HEK293 (cell line): ENCODE measurements around the gene ZYG11B.

ENCODE experiments used
- CTCF ChIA-PET: fragments of 350-600 bp; formaldehyde crosslinking; extraction: SDS; loops from one replicate; lab custom pipeline; 2021; ENCODE audit warnings: antibody characterized with exemption; lab: Yijun Ruan, JAX
- POLR2A ChIA-PET: fragments of 300-600 bp; formaldehyde crosslinking; extraction: SDS; loops from one replicate; lab custom pipeline; 2020; ENCODE audit warnings: antibody characterized with exemption, inconsistent platforms; lab: Yijun Ruan, JAX
- H3K27ac ChIP-seq: fragments of 200-500 bp; sonication (Bioruptor generic); 2 replicates; pipeline ENCODE4 v1.5.1; 2014; ENCODE audit warnings: low read depth, low read length, control low read depth, inconsistent platforms; ENCODE audit errors: extremely low read depth
- H3K36me3 ChIP-seq, 2 experiments: fragments of 200-500 bp in 1 of 2; sonication (Bioruptor generic) in 1 of 2; 1 replicate in 1 of 2; 2 replicates in 1 of 2; pipeline ENCODE4 v1.5.1; 2014 to 2017; ENCODE audit warnings: inconsistent platforms in 2 of 2, low read length in 2 of 2; ENCODE audit not compliant: control insufficient read depth in 2 of 2, insufficient read depth in 1 of 2
- H3K4me1 ChIP-seq: fragments of 200-500 bp; sonication (Bioruptor generic); 2 replicates; pipeline ENCODE4 v1.5.1; 2014; ENCODE audit warnings: mild to moderate bottlenecking, low read length, inconsistent platforms; ENCODE audit not compliant: control insufficient read depth, insufficient read depth
- H3K4me3 ChIP-seq: 2 replicates; pipeline ENCODE4 v1.5.1; 2011; ENCODE audit warnings: low read depth, mild to moderate bottlenecking, control low read depth, low read length, moderate library complexity
- H3K9me3 ChIP-seq: fragments of 200-500 bp; sonication (Bioruptor generic); 2 replicates; pipeline ENCODE4 v1.5.1; 2014; ENCODE audit warnings: low read depth, low read length, inconsistent platforms; ENCODE audit not compliant: control insufficient read depth, insufficient read depth
- GLIS1 ChIP-seq: fragments of 450-650 bp; formaldehyde crosslinking; IDR thresholded peaks from 2 replicates; pipeline ENCODE4 v1.5.1; 2016; ENCODE audit warnings: missing biosample characterization, missing genetic modification characterization
- HOXD13 ChIP-seq: sonication (generic); formaldehyde crosslinking; IDR thresholded peaks from 2 replicates; pipeline ENCODE4 v1.8.0; 2022; ENCODE audit warnings: missing genetic modification reagents, borderline replicate concordance
- PRDM1 ChIP-seq: fragments of 450-650 bp; formaldehyde crosslinking; IDR thresholded peaks from 2 replicates; pipeline ENCODE4; 2016; ENCODE audit warnings: missing biosample characterization, missing genetic modification characterization
- PRDM10 ChIP-seq: fragments of 450-650 bp; formaldehyde crosslinking; IDR thresholded peaks from 2 replicates; pipeline ENCODE4 v1.5.1; 2016; ENCODE audit warnings: missing biosample characterization, missing genetic modification characterization
- SALL2 ChIP-seq: fragments of 450-650 bp; formaldehyde crosslinking; IDR thresholded peaks from 2 replicates; pipeline ENCODE4 v1.5.0; 2017; ENCODE audit warnings: missing biosample characterization, mild to moderate bottlenecking, missing genetic modification characterization, borderline replicate concordance
- SP2 ChIP-seq: fragments of 450-650 bp; formaldehyde crosslinking; IDR thresholded peaks from 2 replicates; pipeline ENCODE4 v1.5.1; 2016; ENCODE audit warnings: missing biosample characterization, missing genetic modification characterization
- YY2 ChIP-seq: fragments of 450-650 bp; formaldehyde crosslinking; IDR thresholded peaks from 2 replicates; pipeline ENCODE4 v1.5.1; 2016; ENCODE audit warnings: missing biosample characterization, missing genetic modification characterization
- ZIC2 ChIP-seq: fragments of 450-650 bp; formaldehyde crosslinking; IDR thresholded peaks from 2 replicates; pipeline ENCODE4 v1.5.1; 2016; ENCODE audit warnings: missing biosample characterization, missing genetic modification characterization
- ZNF10 ChIP-seq: fragments of 450-650 bp; formaldehyde crosslinking; IDR thresholded peaks from 2 replicates; pipeline ENCODE4 v1.5.1; 2017; ENCODE audit warnings: missing biosample characterization, missing genetic modification characterization
- ZNF138 ChIP-seq: fragments of 450-650 bp; formaldehyde crosslinking; IDR thresholded peaks from 2 replicates; pipeline ENCODE4 v1.5.1; 2016; ENCODE audit warnings: missing biosample characterization, missing genetic modification characterization, borderline replicate concordance
- ZNF184 ChIP-seq: fragments of 450-650 bp; IDR thresholded peaks from 2 replicates; pipeline ENCODE4 v1.5.1; 2018; ENCODE audit warnings: missing biosample characterization, mild to moderate bottlenecking, missing genetic modification characterization
- ZNF19 ChIP-seq: fragments of 450-650 bp; formaldehyde crosslinking; IDR thresholded peaks from 2 replicates; pipeline ENCODE4; 2016; ENCODE audit warnings: missing biosample characterization, missing genetic modification characterization, low read depth
- ZNF37A ChIP-seq: fragments of 450-650 bp; IDR thresholded peaks from 2 replicates; pipeline ENCODE4 v1.5.1; 2018; ENCODE audit warnings: missing biosample characterization, missing genetic modification characterization
- ZNF518A ChIP-seq: fragments of 450-650 bp; formaldehyde crosslinking; conservative IDR thresholded peaks from 2 replicates; pipeline ENCODE4 v1.5.1; 2016; ENCODE audit warnings: low read depth, missing biosample characterization, missing genetic modification characterization
- ZNF558 ChIP-seq: fragments of 450-650 bp; formaldehyde crosslinking; IDR thresholded peaks from 2 replicates; pipeline ENCODE4 v1.5.1; 2016; ENCODE audit warnings: missing biosample characterization, missing genetic modification characterization
- ZNF621 ChIP-seq: fragments of 450-650 bp; formaldehyde crosslinking; IDR thresholded peaks from 2 replicates; pipeline ENCODE4 v1.5.1; 2017; ENCODE audit warnings: missing biosample characterization, missing genetic modification characterization
- ZNF747 ChIP-seq: fragments of 450-650 bp; formaldehyde crosslinking; IDR thresholded peaks from 2 replicates; pipeline ENCODE4 v1.5.1; 2016; ENCODE audit warnings: missing biosample characterization, missing genetic modification characterization
- ZNF76 ChIP-seq: fragments of 450-650 bp; formaldehyde crosslinking; IDR thresholded peaks from 2 replicates; pipeline ENCODE4; 2016; ENCODE audit warnings: low read depth, missing biosample characterization, missing genetic modification characterization, borderline replicate concordance
- TF ChIP-seq, protein P1 (sequence below): fragments of 450-650 bp; formaldehyde crosslinking; IDR thresholded peaks from 2 replicates; pipeline ENCODE4 v1.5.1; 2017; ENCODE audit warnings: missing biosample characterization, missing genetic modification characterization
- TF ChIP-seq, protein P2 (sequence below): fragments of 450-650 bp; formaldehyde crosslinking; IDR thresholded peaks from 2 replicates; pipeline ENCODE4 v1.5.1; 2016; ENCODE audit warnings: missing biosample characterization, missing genetic modification characterization

Gene ZYG11B

GRCh38 chr1:52751589-52752483 is 25.6 kb downstream of the ZYG11B start (continued):
- TF ChIP-seq ZNF518A (tag by site-specific recombination), result no peak

- POLR2A ChIA-PET, result interaction anchor here (0.7 to 1.0 kb wide), 2 partner anchors 27 to 35 kb away, joined by 3 read pairs; no protein-coding TSS in a partner anchor
- peaks cover 11% of the 10 kb centered on the region for H3K4me1 ChIP-seq
Observed at GRCh38 chr1:52752484-52752826, 26.2 kb downstream of the ZYG11B start.

GRCh38 chr1:52753169-52753568 is 26.9 kb downstream of the ZYG11B start:
- Histone ChIP-seq H3K27ac (no peak overlapping the region), H3K36me3 (peaks cover 7 to 9% of the 10 kb centered on the region in 2 experiments; a peak in 2 of 3 replicates), H3K9me3 (no peaks in the 10 kb centered on the region), H3K4me1 (peaks cover 10% of the 10 kb centered on the region), H3K4me3 (no peak overlapping the region)
- POLR2A ChIA-PET, result interaction anchor here (0.7 to 1.0 kb wide), 2 partner anchors 27 to 36 kb away, joined by 3 read pairs; no protein-coding TSS in a partner anchor
- CTCF ChIA-PET, result interaction anchor here (0.6 kb wide), 2 partner anchors 48 to 52 kb away, joined by 3 to 5 read pairs; no protein-coding TSS in a partner anchor
- no peak for TF ChIP-seq ZNF76
- TF ChIP-seq HOXD13 (CRISPR knock-in tag), result no peak
- TF ChIP-seq, protein P1, sequence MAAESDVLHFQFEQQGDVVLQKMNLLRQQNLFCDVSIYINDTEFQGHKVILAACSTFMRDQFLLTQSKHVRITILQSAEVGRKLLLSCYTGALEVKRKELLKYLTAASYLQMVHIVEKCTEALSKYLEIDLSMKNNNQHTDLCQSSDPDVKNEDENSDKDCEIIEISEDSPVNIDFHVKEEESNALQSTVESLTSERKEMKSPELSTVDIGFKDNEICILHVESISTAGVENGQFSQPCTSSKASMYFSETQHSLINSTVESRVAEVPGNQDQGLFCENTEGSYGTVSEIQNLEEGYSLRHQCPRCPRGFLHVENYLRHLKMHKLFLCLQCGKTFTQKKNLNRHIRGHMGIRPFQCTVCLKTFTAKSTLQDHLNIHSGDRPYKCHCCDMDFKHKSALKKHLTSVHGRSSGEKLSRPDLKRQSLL (tag by site-specific recombination), result no peak
- no peak for TF ChIP-seq ZNF138 (tag by site-specific recombination)
- TF ChIP-seq ZNF10 (tag by site-specific recombination), result no peak
- no peak for TF ChIP-seq PRDM1 (tag by site-specific recombination)
- TF ChIP-seq ZNF621 (tag by site-specific recombination), result no peak
- TF ChIP-seq, protein P2, sequence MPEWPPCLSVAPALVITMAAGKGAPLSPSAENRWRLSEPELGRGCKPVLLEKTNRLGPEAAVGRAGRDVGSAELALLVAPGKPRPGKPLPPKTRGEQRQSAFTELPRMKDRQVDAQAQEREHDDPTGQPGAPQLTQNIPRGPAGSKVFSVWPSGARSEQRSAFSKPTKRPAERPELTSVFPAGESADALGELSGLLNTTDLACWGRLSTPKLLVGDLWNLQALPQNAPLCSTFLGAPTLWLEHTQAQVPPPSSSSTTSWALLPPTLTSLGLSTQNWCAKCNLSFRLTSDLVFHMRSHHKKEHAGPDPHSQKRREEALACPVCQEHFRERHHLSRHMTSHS (tag by site-specific recombination), result no peak
- no peak for TF ChIP-seq ZNF747 (tag by site-specific recombination)
- TF ChIP-seq SALL2 (tag by site-specific recombination), result no peak
- no peak for TF ChIP-seq ZNF19 (tag by site-specific recombination)

More at GRCh38 chr1:52752484-52752826, 26.2 kb downstream of the ZYG11B start:
- H3K9me3 ChIP-seq, result no peaks in the 10 kb centered on the region
- no peak overlapping the region for H3K4me3 ChIP-seq
- H3K36me3 ChIP-seq, result peaks cover 5% of the 10 kb centered on the region in 2 experiments; a peak in 2 of 3 replicates
- CTCF ChIA-PET, result interaction anchor here (0.6 kb wide), 1 partner anchor 51 kb away, joined by 3 read pairs; no protein-coding TSS in a partner anchor
- H3K27ac ChIP-seq, result no peak overlapping the region
- TF ChIP-seq ZNF37A (tag by site-specific recombination) (no peak), GLIS1 (tag by site-specific recombination) (0 out of 2 replicates have a peak, but pooled peaks have one; percentile 26), YY2 (tag by site-specific recombination) (no peak), ZIC2 (tag by site-specific recombination) (peak; percentile 53; the same call in 1 of the 2 replicates), SP2 (tag by site-specific recombination) (peak; percentile 15; the same call in 1 of the 2 replicates), ZNF558 (tag by site-specific recombination) (peak; percentile 52; the same call in 1 of the 2 replicates), PRDM10 (tag by site-specific recombination) (no peak), ZNF184 (no peak)
